Subcutaneous adipose tissue (tissue), 4 donors: ENCODE results near the gene TNFRSF11A. TPM values are rescaled to one million over a fixed set of nuclear protein-coding genes. Genes with fewer than 3 reads are reported as not detected.

Source experiments
- total RNA-seq, 4 donors: library from RNA; depleted of rRNA; stranded (reverse); fragments of >200 nt; gene quantifications; one replicate each; pipeline ENCODE4 v1.1.0, GENCODE V29; 2016
- TF ChIP-seq, protein P1 (sequence below): fragments of 450-650 bp; IDR thresholded peaks from one replicate; pipeline ENCODE4 v1.5.1; 2016; ENCODE audit warnings: low read depth, mild to moderate bottlenecking, control low read depth, antibody characterized with exemption, moderate library complexity

Gene TNFRSF11A
- total RNA-seq, 4 donors from 2014 or later = 0.94 to 27.7 (median 7.1) TPM

DNA sequence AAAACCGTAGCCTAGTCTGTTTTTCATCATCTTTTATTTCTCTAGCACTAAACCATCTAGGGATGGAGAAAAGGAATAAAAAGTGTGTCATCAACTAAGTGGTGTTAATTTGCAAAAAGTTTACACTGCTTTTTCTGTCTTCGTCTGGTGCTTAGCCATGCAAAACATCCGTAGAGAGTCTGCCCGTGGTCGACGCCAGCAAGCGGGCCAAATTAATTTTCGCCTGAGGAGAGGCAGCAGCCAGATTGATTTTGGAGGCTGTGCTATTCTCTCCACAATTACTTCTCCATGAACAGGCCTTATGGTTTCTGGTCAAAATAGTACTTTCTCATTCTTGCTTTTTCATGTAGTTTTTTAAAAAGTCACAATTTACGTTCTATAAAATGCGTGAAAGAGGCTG lies 46.3 kb downstream of the TNFRSF11A start:
- TF ChIP-seq, protein P1, sequence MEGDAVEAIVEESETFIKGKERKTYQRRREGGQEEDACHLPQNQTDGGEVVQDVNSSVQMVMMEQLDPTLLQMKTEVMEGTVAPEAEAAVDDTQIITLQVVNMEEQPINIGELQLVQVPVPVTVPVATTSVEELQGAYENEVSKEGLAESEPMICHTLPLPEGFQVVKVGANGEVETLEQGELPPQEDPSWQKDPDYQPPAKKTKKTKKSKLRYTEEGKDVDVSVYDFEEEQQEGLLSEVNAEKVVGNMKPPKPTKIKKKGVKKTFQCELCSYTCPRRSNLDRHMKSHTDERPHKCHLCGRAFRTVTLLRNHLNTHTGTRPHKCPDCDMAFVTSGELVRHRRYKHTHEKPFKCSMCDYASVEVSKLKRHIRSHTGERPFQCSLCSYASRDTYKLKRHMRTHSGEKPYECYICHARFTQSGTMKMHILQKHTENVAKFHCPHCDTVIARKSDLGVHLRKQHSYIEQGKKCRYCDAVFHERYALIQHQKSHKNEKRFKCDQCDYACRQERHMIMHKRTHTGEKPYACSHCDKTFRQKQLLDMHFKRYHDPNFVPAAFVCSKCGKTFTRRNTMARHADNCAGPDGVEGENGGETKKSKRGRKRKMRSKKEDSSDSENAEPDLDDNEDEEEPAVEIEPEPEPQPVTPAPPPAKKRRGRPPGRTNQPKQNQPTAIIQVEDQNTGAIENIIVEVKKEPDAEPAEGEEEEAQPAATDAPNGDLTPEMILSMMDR = no peak

GRCh38 chr18:62372156-62372555 lies 47.0 kb downstream of the TNFRSF11A start:
- TF ChIP-seq, protein P1 = no peak

DNA sequence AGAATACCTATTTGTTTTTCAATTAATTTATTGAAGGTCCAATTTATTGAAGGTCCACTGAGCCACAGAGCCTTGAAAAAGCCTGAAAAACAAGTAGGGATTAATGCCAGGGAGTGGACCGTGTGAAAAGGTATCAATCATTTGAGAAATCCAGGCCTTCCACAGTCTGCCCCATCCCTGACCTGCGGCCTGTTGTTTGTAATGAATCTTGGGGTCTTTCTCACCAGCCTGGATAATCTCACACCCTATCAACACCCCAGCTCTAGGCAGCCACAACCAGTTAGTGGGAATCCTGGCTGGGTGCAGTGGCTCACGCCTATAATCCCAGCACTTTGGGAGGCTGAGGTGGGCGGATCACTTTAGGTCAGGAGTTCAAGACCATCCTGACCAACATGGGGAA lies 47.8 kb downstream of the TNFRSF11A start:
- TF ChIP-seq, protein P1 = no peak

DNA sequence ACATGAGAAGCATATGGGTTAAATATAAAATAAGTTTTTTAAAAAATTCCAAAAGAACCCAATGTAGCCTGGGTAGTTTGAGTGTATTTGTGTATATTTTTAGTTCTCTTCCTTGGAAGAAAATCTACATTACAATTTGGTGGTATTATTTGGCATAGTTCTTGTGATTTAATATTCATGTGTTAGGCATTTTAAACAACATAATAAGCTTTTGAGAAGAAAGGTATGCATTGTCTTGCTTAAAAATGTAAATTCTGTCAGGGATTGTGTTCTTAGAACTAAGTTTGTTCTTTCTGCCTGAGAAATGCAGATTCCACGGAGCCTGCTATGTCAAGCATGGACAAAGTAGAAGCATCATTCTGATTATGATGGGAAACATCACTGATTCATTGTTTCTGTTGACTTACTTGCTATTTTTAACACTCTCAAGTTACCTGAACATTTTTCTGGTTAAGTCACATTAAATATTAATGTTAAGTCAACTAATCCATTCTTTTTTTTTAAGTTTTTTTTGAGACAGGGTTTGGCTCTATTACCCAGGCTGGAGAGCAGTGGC lies 49.4 kb downstream of the TNFRSF11A start:
- TF ChIP-seq, protein P1 = no peak

GRCh38 chr18:62377131-62377807 lies 52.2 kb downstream of the TNFRSF11A start:
- TF ChIP-seq, protein P1 = no peak

- TF ChIP-seq, protein P1 = no peak
Observed at GRCh38 chr18:62379051-62379450, 53.9 kb downstream of the TNFRSF11A start.

DNA sequence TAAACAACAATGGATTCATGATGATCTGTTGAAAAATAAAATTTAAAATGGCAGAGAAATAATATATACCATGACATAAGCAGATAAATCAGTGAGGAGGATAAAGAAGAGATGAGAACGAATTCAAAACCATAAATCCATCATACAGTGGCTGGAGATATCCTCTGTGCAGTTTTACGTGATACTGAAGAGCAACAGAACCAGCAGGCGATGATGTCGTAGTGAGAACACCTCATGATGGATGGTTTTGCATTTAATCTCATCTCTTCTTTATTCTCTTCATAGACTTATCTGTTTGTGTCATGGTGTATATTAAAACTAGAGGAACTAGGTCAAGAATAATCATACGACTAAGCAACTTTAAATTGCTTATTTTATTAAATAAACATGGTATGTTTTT lies 56.3 kb downstream of the TNFRSF11A start:
- TF ChIP-seq, protein P1 = no peak
